Left ventricle myocardium inferior (tissue), 1 donor: ENCODE measurements around the gene VWC2L. TPM values are rescaled to one million over a fixed set of nuclear protein-coding genes. Genes with fewer than 3 reads are reported as not detected.

ENCODE experiments used
- DNase-seq: peaks from one replicate; pipeline ENCODE4 v3.0.0-alpha.2; 2020
- H3K27ac ChIP-seq: fragments of 200-600 bp; replicated peaks from 2 replicates; pipeline ENCODE4 v1.8.0; 2021
- H3K27me3 ChIP-seq: fragments of 200-600 bp; 2 replicates; pipeline ENCODE4 v1.8.0; 2021; ENCODE audit warnings: low read depth
- H3K36me3 ChIP-seq: fragments of 200-600 bp; 2 replicates; pipeline ENCODE4 v1.8.0; 2021
- H3K4me1 ChIP-seq: fragments of 200-600 bp; 2 replicates; pipeline ENCODE4 v1.8.0; 2021
- H3K4me3 ChIP-seq: fragments of 200-600 bp; 2 replicates; pipeline ENCODE4 v1.8.0; 2021; ENCODE audit warnings: mild to moderate bottlenecking, moderate library complexity
- H3K9me3 ChIP-seq: fragments of 200-600 bp; replicated peaks from 2 replicates; pipeline ENCODE4 v1.8.0; 2021
- CTCF ChIP-seq: fragments of 200-600 bp; IDR thresholded peaks from 2 replicates; pipeline ENCODE4 v1.8.0; 2021; ENCODE audit warnings: antibody characterized with exemption, mild to moderate bottlenecking, borderline replicate concordance
- intact Hi-C: fragments of 100-400 bp; cut with micrococcal nuclease; formaldehyde crosslinking; loops from one replicate; pipeline ENCODE4 v1.11.0; 2022
- long read RNA-seq: library from polyadenylated mRNA; unstranded; transcript quantifications from one replicate; pipeline ENCODE4 v2.0.0, GENCODE V29; 2021
- total RNA-seq: library from RNA; stranded (reverse); fragmentation: NEBNext Ultra II Directional; extraction: Animal tissue kit (Norgen Biotek cat#: 25700); gene quantifications from one replicate; pipeline ENCODE4 v1.2.1, GENCODE V29; 2021
- donor health status: DM: no; HTN: yes; CAD: no; lungs with severe emphysema.

Gene VWC2L
- not detected for total RNA-seq
- long read RNA-seq, result 0 reads

- H3K4me1 ChIP-seq, result no peaks in the 10 kb centered on the region
- no peaks in the 10 kb centered on the region for H3K27me3 ChIP-seq
- H3K27ac ChIP-seq, result no peak within 1 kb of the TSS
- no peak within 1 kb of the TSS for H3K4me3 ChIP-seq
- intact Hi-C loops, result no loop called here
- no peaks in the 10 kb centered on the region for H3K9me3 ChIP-seq
- DNase-seq, result peak; percentile 68
- TF ChIP-seq CTCF, result no peak
- no peaks in the 10 kb centered on the region for H3K36me3 ChIP-seq
Observed at GRCh38 chr2:214410918-214411554, at the start of gene VWC2L. TSS of gene VWC2L (plus strand) at chr2:214411054. CDS start at chr2:214414194, 3,140 bp downstream.

- H3K9me3 ChIP-seq, result peaks cover 20% of the 10 kb centered on the region
- no peaks in the 10 kb centered on the region for H3K27me3 ChIP-seq
- H3K36me3 ChIP-seq, result no peaks in the 10 kb centered on the region
- no peak for TF ChIP-seq CTCF
- intact Hi-C loops, result no loop called here
- no peak overlapping the region for H3K27ac ChIP-seq
- DNase-seq, result no peak
- no peaks in the 10 kb centered on the region for H3K4me1 ChIP-seq
- H3K4me3 ChIP-seq, result no peak overlapping the region
Observed at GRCh38 chr2:214361116-214361515, 49.7 kb upstream of the VWC2L start.

- intact Hi-C loops, result no loop called here
- Histone ChIP-seq H3K27ac (no peak overlapping the region), H3K9me3 (no peaks in the 10 kb centered on the region), H3K4me1 (no peaks in the 10 kb centered on the region), H3K27me3 (no peaks in the 10 kb centered on the region), H3K36me3 (no peaks in the 10 kb centered on the region), H3K4me3 (no peak overlapping the region)
- no peak for DNase-seq
- no peak for TF ChIP-seq CTCF
Observed at GRCh38 chr2:214365549-214365948, 45.3 kb upstream of the VWC2L start.

GRCh38 chr2:214367171-214367570 is 43.7 kb upstream of the VWC2L start:
- no peak for DNase-seq
- Histone ChIP-seq H3K4me3 (no peak overlapping the region), H3K4me1 (no peaks in the 10 kb centered on the region), H3K36me3 (no peaks in the 10 kb centered on the region), H3K27me3 (no peaks in the 10 kb centered on the region), H3K9me3 (no peaks in the 10 kb centered on the region), H3K27ac (no peak overlapping the region)
- intact Hi-C loops, result no loop called here
- no peak for TF ChIP-seq CTCF

- DNase-seq, result no peak
- Histone ChIP-seq H3K36me3 (no peaks in the 10 kb centered on the region), H3K27me3 (no peaks in the 10 kb centered on the region), H3K9me3 (no peaks in the 10 kb centered on the region), H3K4me3 (no peak overlapping the region), H3K27ac (no peak overlapping the region), H3K4me1 (no peaks in the 10 kb centered on the region)
- intact Hi-C loops, result no loop called here
- no peak for TF ChIP-seq CTCF
Observed at GRCh38 chr2:214376618-214377285, 34.1 kb upstream of the VWC2L start.
